GM12892 (cell line): ENCODE data around the gene EFR3B.
"Not testable (repeated sequence)": the region's sequence is repeated elsewhere in the genome, so short reads cannot be mapped to it uniquely, and the experiment has no call there.

ENCODE experiments used
- DNase-seq: peaks from one replicate; pipeline ENCODE4 v3.0.0; 2011; ENCODE audit not compliant: insufficient read length
- FAIRE-seq: peaks from 2 replicates; lab custom pipeline; 2011; peaks lifted over from hg19 to GRCh38; lab: Jason Lieb, UNC
- POLR2A ChIP-seq: IDR thresholded peaks from 2 replicates; pipeline ENCODE4 v1.6.1; 2011; ENCODE audit warnings: low read depth, low read length, control low read depth
- POLR2AphosphoS5 ChIP-seq: IDR thresholded peaks from 2 replicates; pipeline ENCODE4 v1.6.1; 2011; ENCODE audit warnings: low read depth, low read length, control low read depth
- TAF1 ChIP-seq: IDR thresholded peaks from 2 replicates; pipeline ENCODE4 v1.6.1; 2011; ENCODE audit warnings: low read depth, mild to moderate bottlenecking, control low read depth, low read length, borderline replicate concordance

EFR3B gene

DNA sequence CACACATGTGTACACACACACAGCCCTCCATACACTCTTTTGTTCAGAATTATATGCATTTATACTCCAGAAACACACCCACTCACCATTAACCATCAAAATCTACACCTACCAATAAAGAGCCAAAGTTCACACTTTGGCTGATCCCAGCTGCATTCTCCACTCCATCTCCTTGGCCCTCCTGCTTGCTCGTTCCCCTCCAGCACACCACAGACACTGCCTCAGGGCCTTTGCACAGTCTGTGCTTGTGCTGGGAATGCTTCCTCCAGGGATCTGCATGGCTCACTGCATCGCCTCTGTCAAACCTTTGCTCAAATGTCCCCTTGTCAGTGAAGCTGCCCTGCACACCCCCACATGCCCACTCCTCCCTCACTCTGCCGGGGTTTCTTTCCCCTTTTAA is 80.5 kb downstream of the EFR3B start:
- DNase-seq (no peak), FAIRE-seq (no peak)
- TF ChIP-seq POLR2A = no peak
- TF ChIP-seq POLR2AphosphoS5 = no peak
- no peak for TF ChIP-seq TAF1

DNA sequence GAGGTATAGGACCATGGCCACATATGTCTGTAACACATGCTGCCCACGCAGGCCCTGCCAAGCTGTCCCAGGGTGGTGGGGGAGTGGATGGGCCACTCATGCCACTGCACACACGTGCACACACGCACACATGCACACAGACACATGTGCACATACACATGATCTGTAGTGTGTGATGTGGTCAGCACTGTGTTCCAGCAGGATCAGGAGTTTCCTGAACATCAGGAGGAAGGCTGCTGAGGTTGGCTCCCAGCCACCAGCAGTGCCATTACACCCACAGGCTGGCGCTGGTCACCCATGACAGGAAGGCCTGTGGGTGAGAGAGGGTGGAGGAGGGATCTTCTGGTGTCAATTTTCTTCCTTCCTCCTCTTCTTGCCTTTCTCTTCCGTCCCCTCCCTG is 81.8 kb downstream of the EFR3B start:
- no peak for TF ChIP-seq POLR2A
- TF ChIP-seq TAF1 = no peak
- TF ChIP-seq POLR2AphosphoS5 = no peak
- DNase-seq (no peak), FAIRE-seq (no peak)

DNA sequence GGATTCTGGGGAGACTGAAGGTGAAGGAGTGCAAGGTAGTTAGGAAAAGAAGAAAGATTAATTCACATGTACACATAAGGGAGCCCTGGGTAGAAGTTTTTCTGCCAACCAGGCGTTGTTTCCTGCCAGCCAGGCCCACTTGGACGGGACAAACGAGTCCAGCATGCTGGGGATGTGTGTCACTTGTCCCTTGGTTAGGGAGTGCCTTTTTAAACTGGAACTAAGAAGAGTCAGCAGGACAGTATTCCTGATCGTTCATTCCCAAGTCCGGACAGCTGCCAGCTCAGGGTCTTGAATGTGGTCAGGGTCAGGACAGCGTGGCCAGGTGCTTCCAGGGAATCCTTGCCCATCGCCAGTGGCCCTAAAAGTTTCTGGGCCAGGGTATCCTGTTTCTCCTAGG is 83.3 kb downstream of the EFR3B start:
- no peak for DNase-seq
- TF ChIP-seq POLR2A = no peak
- no peak for TF ChIP-seq TAF1
- TF ChIP-seq POLR2AphosphoS5 = no peak
- FAIRE-seq = no peak

DNA sequence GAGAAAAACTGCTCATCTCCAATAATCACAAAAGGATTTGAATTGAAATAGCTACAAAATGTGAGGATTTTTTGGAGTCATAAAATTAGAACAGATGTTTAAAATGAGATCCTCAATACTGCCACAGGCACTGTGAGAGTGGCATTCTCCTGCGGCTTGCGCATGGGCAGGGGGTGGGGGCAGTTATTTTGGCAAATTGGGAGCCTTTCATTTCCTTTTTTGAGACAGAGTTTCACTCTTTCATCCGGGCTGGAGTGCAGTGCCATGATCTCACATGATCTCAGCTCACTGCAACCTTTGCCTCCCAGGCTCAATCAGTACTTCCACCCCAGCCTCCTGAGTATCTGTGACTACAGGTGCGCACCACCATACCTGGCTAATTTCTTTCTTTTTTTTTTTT is 84.1 kb downstream of the EFR3B start:
- FAIRE-seq = no peak
- TF ChIP-seq POLR2A = no peak
- no peak for TF ChIP-seq TAF1
- no peak for TF ChIP-seq POLR2AphosphoS5
- DNase-seq = no peak

DNA sequence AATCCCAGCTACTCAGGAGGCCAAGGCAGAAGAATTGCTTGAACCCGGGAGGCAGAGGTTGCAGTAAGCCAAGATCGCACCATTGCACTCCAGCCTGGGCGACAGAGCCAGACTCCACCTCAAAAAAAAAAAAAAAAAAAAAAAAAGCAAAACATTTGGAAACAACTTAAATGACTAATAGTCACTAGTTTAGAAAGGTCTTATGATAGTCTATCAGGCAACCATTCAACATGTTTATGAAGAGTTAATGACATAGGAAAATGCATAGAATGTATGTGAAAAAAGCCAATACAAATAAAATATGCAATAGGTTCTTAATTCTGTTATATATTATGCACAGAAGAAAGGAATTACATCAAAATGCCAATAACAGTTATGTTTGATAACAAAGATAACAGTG is 85.2 kb downstream of the EFR3B start:
- DNase-seq, FAIRE-seq: not testable (repeated sequence)

DNA sequence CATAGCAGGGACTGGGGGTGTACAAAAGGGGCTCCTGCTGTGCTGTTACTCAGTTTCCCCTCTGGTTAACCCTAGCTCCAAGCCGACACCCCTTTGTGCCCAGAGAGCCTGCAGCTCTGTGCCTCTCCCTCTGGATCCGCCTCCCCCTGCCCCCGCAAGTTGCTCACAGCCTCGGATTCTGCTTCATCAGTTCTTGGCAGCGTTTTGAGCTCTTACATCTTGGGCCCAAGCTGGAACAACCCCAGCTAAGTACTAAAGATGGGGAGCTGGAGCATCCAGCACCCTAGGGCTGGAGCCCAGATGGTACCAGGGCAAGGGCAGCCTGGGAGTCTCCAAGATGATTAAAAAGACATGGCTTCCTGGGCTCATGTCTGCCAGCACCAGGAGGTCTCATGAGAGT is 85.8 kb downstream of the EFR3B start:
- TF ChIP-seq POLR2AphosphoS5 (no peak), POLR2A (no peak), TAF1 (no peak)
- no peak for DNase-seq
- FAIRE-seq = no peak

DNA sequence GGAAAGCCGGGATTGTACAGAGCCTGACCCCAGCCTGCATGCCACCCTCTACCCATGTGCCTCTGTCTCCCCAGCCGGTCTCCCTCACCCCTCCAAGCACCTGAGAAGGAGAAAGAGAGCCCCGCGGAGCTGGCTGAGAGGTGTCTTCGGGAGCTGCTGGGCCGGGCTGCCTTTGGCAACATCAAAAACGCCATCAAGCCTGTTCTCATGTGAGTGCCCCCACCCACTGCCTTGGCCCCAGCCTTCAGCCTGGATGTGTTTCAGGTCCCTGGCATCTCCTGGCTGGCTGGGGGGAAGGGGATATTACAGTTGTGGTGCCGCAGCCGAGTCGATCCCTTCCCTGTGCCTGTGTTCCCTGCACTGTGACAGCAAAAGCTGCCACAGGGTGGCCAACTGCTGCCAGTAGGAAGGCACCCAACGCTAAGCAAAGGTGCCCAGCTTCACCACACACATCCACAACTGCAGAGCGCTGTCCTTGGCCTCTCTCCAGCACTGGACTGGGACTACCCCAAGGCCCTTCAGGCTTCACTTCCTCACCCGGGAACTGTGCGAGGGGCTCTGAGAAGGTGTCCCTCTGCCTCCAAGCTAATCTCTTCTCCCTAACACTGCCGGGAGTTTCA is 88.1 kb downstream of the EFR3B start:
- FAIRE-seq = no peak
- DNase-seq = no peak

DNA sequence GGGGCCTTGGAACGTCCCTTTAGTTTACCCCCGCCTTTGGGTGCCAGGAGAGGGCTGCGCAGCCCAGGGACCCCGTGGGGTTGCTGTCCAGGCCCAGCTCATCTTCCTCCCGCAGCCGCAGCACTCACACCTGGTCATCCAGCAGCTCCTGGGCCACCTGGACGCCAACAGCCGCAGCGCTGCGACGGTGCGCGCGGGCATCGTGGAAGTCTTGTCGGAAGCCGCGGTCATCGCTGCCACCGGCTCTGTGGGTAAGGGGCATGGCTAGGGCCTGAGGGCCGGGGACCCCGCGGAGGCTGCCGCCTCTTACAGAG is 89.3 kb downstream of the EFR3B start:
- no peak for FAIRE-seq
- DNase-seq = no peak
- TF ChIP-seq POLR2AphosphoS5 = no peak
- no peak for TF ChIP-seq POLR2A
- no peak for TF ChIP-seq TAF1

More for the DNA sequence above, 88.1 kb downstream of the EFR3B start:
- no peak for TF ChIP-seq POLR2AphosphoS5
- TF ChIP-seq POLR2A = no peak
- TF ChIP-seq TAF1 = no peak

DNA sequence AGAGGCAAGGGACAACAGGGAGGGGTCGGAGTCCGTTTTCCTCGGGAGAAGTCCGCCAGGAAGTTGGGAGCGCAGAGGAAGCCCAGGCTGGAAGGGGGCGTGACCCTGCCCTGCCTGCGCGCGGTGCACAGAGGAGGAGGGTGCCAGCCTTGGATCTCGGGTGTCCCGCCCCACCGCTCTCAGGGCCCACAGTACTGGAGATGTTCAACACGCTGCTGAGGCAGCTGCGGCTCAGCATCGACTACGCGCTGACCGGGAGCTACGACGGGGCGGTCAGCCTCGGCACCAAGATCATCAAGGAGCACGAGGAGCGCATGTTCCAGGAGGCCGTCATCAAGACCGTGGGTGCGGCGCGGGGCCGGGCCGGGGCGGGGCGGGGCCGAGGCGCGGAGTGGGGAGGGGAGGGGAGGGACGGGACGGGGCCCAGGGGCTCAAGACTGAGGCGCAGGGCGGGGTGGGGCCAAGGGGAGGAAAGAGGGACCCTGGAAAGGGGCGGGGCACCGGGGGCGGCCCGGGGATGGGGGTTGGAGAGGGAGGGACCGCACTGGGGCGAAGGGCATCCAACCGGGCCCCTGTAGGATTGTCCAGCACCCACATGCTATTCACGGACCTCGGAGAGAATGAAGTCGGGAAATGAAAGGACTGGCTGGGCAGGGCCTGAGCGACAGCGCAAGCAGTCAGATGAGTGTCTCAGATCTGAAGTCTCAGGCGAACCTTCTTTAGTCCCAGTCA is 89.9 kb downstream of the EFR3B start:
- FAIRE-seq = no peak
- TF ChIP-seq POLR2AphosphoS5 = no peak
- no peak for TF ChIP-seq POLR2A
- TF ChIP-seq TAF1 = no peak

DNA sequence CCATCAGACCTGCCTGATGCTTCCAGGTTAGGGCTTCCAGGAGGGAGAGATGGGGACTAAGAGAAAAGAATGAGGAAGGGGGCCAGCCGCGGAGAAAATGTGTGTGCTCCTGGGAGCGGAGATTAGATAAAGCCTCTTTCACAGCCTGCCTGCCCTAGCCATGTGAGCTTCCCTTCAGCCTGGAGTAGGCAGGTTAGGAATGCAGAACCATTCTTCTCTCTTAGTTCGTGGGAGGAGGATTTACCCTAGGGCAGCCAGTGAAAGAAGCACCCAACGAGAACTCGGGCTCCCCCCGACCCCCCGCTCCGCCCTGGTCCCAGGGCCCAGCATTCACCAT is 90.4 kb downstream of the EFR3B start:
- DNase-seq (no peak), FAIRE-seq (no peak)
- TF ChIP-seq POLR2AphosphoS5 = no peak
- no peak for TF ChIP-seq POLR2A
- no peak for TF ChIP-seq TAF1

More for the DNA sequence above, 89.9 kb downstream of the EFR3B start:
- DNase-seq = no peak

DNA sequence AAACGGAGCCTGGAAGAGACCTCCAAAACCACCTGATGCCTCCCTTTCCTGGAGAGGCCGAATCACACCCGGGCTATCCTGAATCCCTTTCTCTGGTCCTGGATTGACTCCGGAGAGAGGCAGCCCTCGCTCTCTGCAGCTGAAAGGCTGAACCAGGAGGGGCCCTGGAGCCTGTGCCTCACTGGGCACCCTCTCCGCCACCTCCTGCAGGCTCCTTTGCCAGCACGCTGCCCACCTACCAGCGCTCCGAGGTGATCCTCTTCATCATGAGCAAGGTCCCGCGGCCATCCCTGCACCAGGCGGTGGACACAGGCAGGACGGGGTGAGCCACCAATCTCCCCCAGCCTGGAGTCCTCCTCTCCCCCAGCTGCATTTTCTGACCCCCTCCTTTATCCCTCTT is 90.8 kb downstream of the EFR3B start:
- DNase-seq (no peak), FAIRE-seq (no peak)
- TF ChIP-seq POLR2AphosphoS5 (no peak), TAF1 (no peak), POLR2A (no peak)

DNA sequence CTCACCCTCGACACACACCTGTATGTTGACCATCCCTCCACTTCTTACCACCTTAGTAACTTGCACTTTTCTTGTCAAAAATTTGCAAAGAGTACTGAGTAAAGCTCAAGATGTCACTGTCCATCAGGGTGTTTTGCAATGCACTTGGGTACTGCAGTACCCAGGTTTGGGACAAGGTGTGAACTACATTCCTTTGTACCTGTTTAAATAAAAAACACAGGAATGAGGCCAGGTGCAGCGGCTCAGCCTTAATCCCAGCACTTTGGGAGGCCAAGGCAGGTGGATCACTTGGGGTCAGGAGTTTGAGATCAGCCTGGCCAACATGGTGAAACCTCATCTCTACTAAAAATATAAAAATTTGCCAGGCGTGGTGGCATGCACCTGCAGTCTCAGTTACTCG is 98.7 kb downstream of the EFR3B start:
- not testable (repeated sequence) for FAIRE-seq, DNase-seq

DNA sequence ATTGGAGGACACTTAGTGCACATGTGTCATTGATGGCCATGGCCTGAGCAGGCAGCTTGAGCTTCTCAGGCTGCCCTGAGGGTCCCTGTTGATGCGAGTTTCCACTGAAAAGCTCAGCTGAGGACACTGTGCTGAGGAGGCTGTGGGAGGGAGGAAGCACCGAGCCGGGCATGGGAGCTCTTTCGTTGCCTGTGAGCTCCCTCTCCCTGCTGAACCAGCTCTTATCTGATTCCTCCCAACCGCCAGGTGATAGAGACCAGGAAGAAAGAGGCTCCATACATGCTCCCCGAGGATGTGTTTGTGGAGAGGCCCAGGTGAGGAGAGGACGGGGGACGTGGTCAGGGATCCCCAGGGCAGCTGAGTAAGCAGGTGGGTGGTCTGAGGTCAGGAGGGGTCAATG is 99.2 kb downstream of the EFR3B start:
- no peak for DNase-seq
- FAIRE-seq = no peak
- no peak for TF ChIP-seq POLR2A
